HEK293T (cell line): ENCODE measurements around the gene APP.

Experiments
- CTCF ChIA-PET: fragments of 350-600 bp; formaldehyde crosslinking; extraction: SDS; loops from one replicate; lab custom pipeline; 2021; ENCODE audit warnings: antibody characterized with exemption, inconsistent platforms; lab: Yijun Ruan, JAX
- POLR2A ChIA-PET: fragments of 350-600 bp; formaldehyde crosslinking; extraction: SDS; loops from one replicate; lab custom pipeline; 2020; ENCODE audit warnings: antibody characterized with exemption, inconsistent platforms; lab: Yijun Ruan, JAX
- DNase-seq: peaks from one replicate; pipeline ENCODE4 v3.0.0; 2012; ENCODE audit warnings: mixed read lengths; ENCODE audit errors: extremely low spot score
- ARNT ChIP-seq: fragments of 450-650 bp; IDR thresholded peaks from 2 replicates; pipeline ENCODE4 v1.6.1; 2017; ENCODE audit warnings: mild to moderate bottlenecking
- BHLHE40 ChIP-seq: fragments of 450-650 bp; IDR thresholded peaks from 2 replicates; pipeline ENCODE4 v1.6.1; 2016; ENCODE audit warnings: mild to moderate bottlenecking, moderate library complexity, borderline replicate concordance
- CTBP1 ChIP-seq: fragments of 450-650 bp; IDR thresholded peaks from 2 replicates; pipeline ENCODE4 v1.6.1; 2016; ENCODE audit warnings: borderline replicate concordance
- ELF4 ChIP-seq: fragments of 450-650 bp; IDR thresholded peaks from 2 replicates; pipeline ENCODE4 v1.6.1; 2017; ENCODE audit warnings: antibody characterized with exemption
- FOXA1 ChIP-seq: fragments of 450-650 bp; IDR thresholded peaks from 2 replicates; pipeline ENCODE4 v1.6.1; 2016; ENCODE audit warnings: mild to moderate bottlenecking
- FOXK2 ChIP-seq: fragments of 450-650 bp; IDR thresholded peaks from 2 replicates; pipeline ENCODE4 v1.6.1; 2016; ENCODE audit warnings: mild to moderate bottlenecking
- FOXM1 ChIP-seq: fragments of 450-650 bp; IDR thresholded peaks from 2 replicates; pipeline ENCODE4 v1.6.1; 2017; ENCODE audit warnings: mild to moderate bottlenecking, borderline replicate concordance
- HDGF ChIP-seq: fragments of 450-650 bp; IDR thresholded peaks from 2 replicates; pipeline ENCODE4 v1.6.1; 2017; ENCODE audit warnings: antibody characterized with exemption, borderline replicate concordance
- L3MBTL2 ChIP-seq: fragments of 450-650 bp; conservative IDR thresholded peaks from 2 replicates; pipeline ENCODE4 v1.6.1; 2016; ENCODE audit warnings: mild to moderate bottlenecking
- LEF1 ChIP-seq: fragments of 450-650 bp; IDR thresholded peaks from 2 replicates; pipeline ENCODE4 v1.6.1; 2017; ENCODE audit warnings: mild to moderate bottlenecking, borderline replicate concordance
- NFRKB ChIP-seq: fragments of 450-650 bp; IDR thresholded peaks from 2 replicates; pipeline ENCODE4 v1.6.1; 2016; ENCODE audit warnings: mild to moderate bottlenecking, moderate library complexity
- PKNOX1 ChIP-seq: fragments of 450-650 bp; IDR thresholded peaks from 2 replicates; pipeline ENCODE4 v1.6.1; 2016
- SP1 ChIP-seq: fragments of 450-650 bp; IDR thresholded peaks from 2 replicates; pipeline ENCODE4 v1.6.1; 2017
- SUZ12 ChIP-seq: fragments of 450-650 bp; IDR thresholded peaks from 2 replicates; pipeline ENCODE4 v1.6.1; 2016; ENCODE audit warnings: mild to moderate bottlenecking
- TARDBP ChIP-seq: fragments of 450-650 bp; IDR thresholded peaks from 2 replicates; pipeline ENCODE4 v1.6.1; 2016
- ZNF384 ChIP-seq: fragments of 450-650 bp; IDR thresholded peaks from 2 replicates; pipeline ENCODE4 v1.6.1; 2016

APP gene

GRCh38 chr21:25997788-25998611, 172.6 kb downstream of the APP start:
- DNase-seq, result no peak
- ChIA-PET CTCF (no interaction called here), POLR2A (no interaction called here)
- TF ChIP-seq FOXK2, result no peak
- no peak for TF ChIP-seq SP1
- no peak for TF ChIP-seq PKNOX1
- no peak for TF ChIP-seq FOXM1
- TF ChIP-seq LEF1, result no peak
- no peak for TF ChIP-seq ARNT
- no peak for TF ChIP-seq ZNF384
- no peak for TF ChIP-seq ELF4
- TF ChIP-seq SUZ12, result no peak
- TF ChIP-seq FOXA1, result no peak
- TF ChIP-seq L3MBTL2, result no peak
- no peak for TF ChIP-seq CTBP1
- TF ChIP-seq NFRKB, result no peak
- TF ChIP-seq BHLHE40, result no peak

GRCh38 chr21:25995278-25995677, 175.3 kb downstream of the APP start:
- no peak for DNase-seq
- POLR2A ChIA-PET, result no interaction called here
- CTCF ChIA-PET, result no interaction called here
- no peak for TF ChIP-seq ARNT
- TF ChIP-seq ELF4, result no peak
- TF ChIP-seq CTBP1, result no peak
- no peak for TF ChIP-seq FOXA1
- no peak for TF ChIP-seq LEF1
- no peak for TF ChIP-seq NFRKB
- TF ChIP-seq FOXK2, result no peak
- TF ChIP-seq PKNOX1, result no peak
- TF ChIP-seq BHLHE40, result no peak
- no peak for TF ChIP-seq L3MBTL2
- no peak for TF ChIP-seq HDGF
- TF ChIP-seq SP1, result no peak
- TF ChIP-seq SUZ12, result no peak

GRCh38 chr21:25994758-25995163, 175.8 kb downstream of the APP start:
- DNase-seq, result no peak
- no peak for TF ChIP-seq ELF4
- TF ChIP-seq CTBP1, result no peak
- TF ChIP-seq SP1, result no peak
- no peak for TF ChIP-seq SUZ12
- TF ChIP-seq ZNF384, result no peak
- TF ChIP-seq ARNT, result no peak
- TF ChIP-seq PKNOX1, result no peak
- no peak for TF ChIP-seq NFRKB
- TF ChIP-seq FOXM1, result no peak
- TF ChIP-seq BHLHE40, result no peak
- no peak for TF ChIP-seq LEF1
- TF ChIP-seq FOXK2, result no peak
- TF ChIP-seq TARDBP, result no peak
- TF ChIP-seq L3MBTL2, result no peak
- no peak for TF ChIP-seq HDGF
- no peak for TF ChIP-seq FOXA1
- POLR2A ChIA-PET, result no interaction called here
- CTCF ChIA-PET, result no interaction called here

DNA sequence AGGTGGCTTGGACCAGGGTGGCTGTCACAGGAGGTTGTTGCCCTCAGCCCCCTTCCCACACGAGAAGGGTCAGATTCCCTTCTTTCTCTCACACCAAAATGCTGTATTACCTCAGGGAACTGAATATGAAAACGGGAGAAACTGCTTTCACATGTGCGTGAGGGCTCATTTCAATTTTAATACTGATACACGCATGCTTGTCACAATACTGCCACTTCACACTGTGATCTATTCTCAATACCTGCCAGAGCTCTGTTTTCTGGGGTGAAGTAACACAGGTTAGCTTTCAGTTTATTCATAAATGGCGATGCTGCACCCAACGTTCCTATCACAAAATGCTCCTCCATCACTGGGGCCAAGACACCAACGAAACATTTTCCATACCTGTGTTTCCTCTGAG, 181.8 kb downstream of the APP start:
- no peak for DNase-seq
- TF ChIP-seq TARDBP (no peak), BHLHE40 (no peak), SP1 (no peak), FOXK2 (no peak), NFRKB (no peak), ELF4 (no peak), PKNOX1 (no peak), FOXA1 (no peak), CTBP1 (no peak), HDGF (no peak), SUZ12 (no peak), LEF1 (no peak)
- ChIA-PET POLR2A (no interaction called here), CTCF (no interaction called here)

- CTCF ChIA-PET, result no interaction called here
- no peak for TF ChIP-seq FOXM1
- no peak for TF ChIP-seq L3MBTL2
- no peak for TF ChIP-seq FOXA1
- no peak for TF ChIP-seq TARDBP
- no peak for TF ChIP-seq FOXK2
- TF ChIP-seq BHLHE40, result no peak
- no peak for TF ChIP-seq CTBP1
- no peak for TF ChIP-seq NFRKB
- TF ChIP-seq ELF4, result no peak
- TF ChIP-seq PKNOX1, result no peak
- no peak for TF ChIP-seq ARNT
- no peak for TF ChIP-seq SUZ12
- no peak for TF ChIP-seq ZNF384
- TF ChIP-seq SP1, result no peak
- TF ChIP-seq HDGF, result no peak
- no peak for TF ChIP-seq LEF1
- POLR2A ChIA-PET, result no interaction called here
- DNase-seq, result no peak
These were observed 183.0 kb downstream of the APP start for GRCh38 chr21:25987531-25987930.
